ENCODE results near the gene CHMP1B. TPM values are rescaled to one million over a fixed set of nuclear protein-coding genes. Genes with fewer than 3 reads are reported as not detected.

CHMP1B gene
- total RNA-seq, 1 experiment from 2014 or later, result 56.5 TPM

GRCh38 chr18:11809895-11810294, 41.3 kb upstream of the CHMP1B start:
- Histone ChIP-seq H3K4me1 (peaks cover 56% of the 10 kb centered on the region), H3K9me3 (no peaks in the 10 kb centered on the region), H3K36me3 (ENCODE audit: control insufficient read depth, insufficient read depth, low read length) (no peaks in the 10 kb centered on the region), H3K4me3 (ENCODE audit: low read depth, low read length) (no peak overlapping the region), H3K27me3 (replicated peaks; ENCODE audit: control insufficient read depth, insufficient read depth, low read length) (no peaks in the 10 kb centered on the region)
- CTCF ChIA-PET, result interaction anchor here (0.8 to 2.6 kb wide), 5 partner anchors 25 to 229 kb away, joined by 3 to 11 read pairs (median 4); no protein-coding TSS in a partner anchor
- intact Hi-C loops (cut with micrococcal nuclease; ENCODE audit: unreplicated experiment), result loop anchor here (2.0 kb wide), 1 partner anchor 41 kb away; the partner anchor contains the start of gene CHMP1B
- H3K4me1 Mint-ChIP-seq (ENCODE audit: low read depth, unreplicated experiment), result peaks cover 42% of the 10 kb centered on the region
- H3K4me3 Mint-ChIP-seq (ENCODE audit: unreplicated experiment), result no peak overlapping the region
- DNase-seq, result peak; percentile 51 to 69
- no peaks in the 10 kb centered on the region for H3K9me3 Mint-ChIP-seq (ENCODE audit: unreplicated experiment)
- POLR2A ChIA-PET, result interaction anchor here (0.7 to 1.8 kb wide), 3 partner anchors 31 to 42 kb away, joined by 3 to 20 read pairs (median 9); no protein-coding TSS in a partner anchor
- BruUV-seq (replicated peaks), result no TSS peak
- no peak for TF ChIP-seq CTCF (IDR thresholded peaks at IDR 0.05; ENCODE audit: insufficient read depth in 1 of 2, low read depth in 1 of 2, low read length in 1 of 2, severe bottlenecking in 1 of 2, unreplicated experiment in 1 of 2)
- H3K27me3 Mint-ChIP-seq (ENCODE audit: insufficient read depth, unreplicated experiment), result no peaks in the 10 kb centered on the region
- H3K27ac Mint-ChIP-seq (ENCODE audit: unreplicated experiment), result peak overlapping the region; percentile 79
- H3K36me3 Mint-ChIP-seq (ENCODE audit: insufficient read depth, unreplicated experiment), result no peaks in the 10 kb centered on the region

- Histone ChIP-seq H3K36me3 (ENCODE audit: control insufficient read depth, insufficient read depth, low read length) (no peaks in the 10 kb centered on the region), H3K4me1 (peaks cover 56% of the 10 kb centered on the region), H3K4me3 (ENCODE audit: low read depth, low read length) (no peak overlapping the region), H3K27me3 (replicated peaks; ENCODE audit: control insufficient read depth, insufficient read depth, low read length) (no peaks in the 10 kb centered on the region), H3K9me3 (no peaks in the 10 kb centered on the region)
- no peak for TF ChIP-seq CTCF (IDR thresholded peaks at IDR 0.05; ENCODE audit: insufficient read depth in 1 of 2, low read depth in 1 of 2, low read length in 1 of 2, severe bottlenecking in 1 of 2, unreplicated experiment in 1 of 2)
- Mint-ChIP-seq H3K36me3 (ENCODE audit: insufficient read depth, unreplicated experiment) (no peaks in the 10 kb centered on the region), H3K27ac (ENCODE audit: unreplicated experiment) (peak overlapping the region; percentile 80), H3K4me3 (ENCODE audit: unreplicated experiment) (no peak overlapping the region), H3K27me3 (ENCODE audit: insufficient read depth, unreplicated experiment) (no peaks in the 10 kb centered on the region), H3K9me3 (ENCODE audit: unreplicated experiment) (no peaks in the 10 kb centered on the region), H3K4me1 (ENCODE audit: low read depth, unreplicated experiment) (peaks cover 42% of the 10 kb centered on the region)
- no peak for DNase-seq
- ChIA-PET CTCF (interaction anchor here (1.0 to 2.6 kb wide), 4 partner anchors 30 to 229 kb away, joined by 3 to 11 read pairs (median 6); no protein-coding TSS in a partner anchor), POLR2A (interaction anchor here (1.4 to 1.8 kb wide), 2 partner anchors 30 to 40 kb away, joined by 9 to 20 read pairs; no protein-coding TSS in a partner anchor)
- no TSS peak for BruUV-seq (replicated peaks)
- intact Hi-C loops (cut with micrococcal nuclease; ENCODE audit: unreplicated experiment), result no loop called here
Observed at GRCh38 chr18:11810379-11810778, 40.8 kb upstream of the CHMP1B start.

GRCh38 chr18:11811009-11811408, 40.2 kb upstream of the CHMP1B start:
- H3K36me3 Mint-ChIP-seq (ENCODE audit: insufficient read depth, unreplicated experiment), result no peaks in the 10 kb centered on the region
- BruUV-seq (replicated peaks), result no TSS peak
- Histone ChIP-seq H3K27me3 (replicated peaks; ENCODE audit: control insufficient read depth, insufficient read depth, low read length) (no peaks in the 10 kb centered on the region), H3K9me3 (no peaks in the 10 kb centered on the region), H3K4me1 (peaks cover 55% of the 10 kb centered on the region), H3K4me3 (ENCODE audit: low read depth, low read length) (no peak overlapping the region), H3K36me3 (ENCODE audit: control insufficient read depth, insufficient read depth, low read length) (no peaks in the 10 kb centered on the region)
- H3K4me1 Mint-ChIP-seq (ENCODE audit: low read depth, unreplicated experiment), result peaks cover 42% of the 10 kb centered on the region
- DNase-seq, result no peak
- peak overlapping the region; percentile 80 for H3K27ac Mint-ChIP-seq (ENCODE audit: unreplicated experiment)
- no peak for TF ChIP-seq CTCF (IDR thresholded peaks at IDR 0.05; ENCODE audit: insufficient read depth in 1 of 2, low read depth in 1 of 2, low read length in 1 of 2, severe bottlenecking in 1 of 2, unreplicated experiment in 1 of 2)
- H3K4me3 Mint-ChIP-seq (ENCODE audit: unreplicated experiment), result no peak overlapping the region
- intact Hi-C loops (cut with micrococcal nuclease; ENCODE audit: unreplicated experiment), result no loop called here
- ChIA-PET POLR2A (no interaction called here), CTCF (interaction anchor here (2.6 kb wide), 1 partner anchor 29 kb away, joined by 11 read pairs; no protein-coding TSS in a partner anchor)
- H3K27me3 Mint-ChIP-seq (ENCODE audit: insufficient read depth, unreplicated experiment), result no peaks in the 10 kb centered on the region
- no peaks in the 10 kb centered on the region for H3K9me3 Mint-ChIP-seq (ENCODE audit: unreplicated experiment)
